Cardiac fibroblast (primary cell): ENCODE data around the gene PIAS3.

Experiments used
- DNase-seq, 2 donors: peaks; one replicate each; pipeline versions ENCODE4 v3.0.0 to v3.0.0-alpha.2; 2010; ENCODE audit warnings: low read depth in 2 of 2
- H3K4me3 ChIP-seq, 2 donors: replicated peaks in 1 of 2; 1 replicate in 1 of 2; 2 replicates in 1 of 2; pipeline ENCODE4 v1.5.1; 2011; ENCODE audit warnings: low read depth in 2 of 2, low read length in 2 of 2, mild to moderate bottlenecking in 2 of 2, moderate library complexity in 1 of 2
- CTCF ChIP-seq: IDR thresholded peaks from one replicate; pipeline ENCODE4 v1.5.1; 2011; ENCODE audit warnings: low read depth, mild to moderate bottlenecking, low read length, inconsistent platforms

The PIAS3 gene

GRCh38 chr1:145887631-145888030 is 28.8 kb upstream of the PIAS3 start:
- no peak for DNase-seq
- H3K4me3 ChIP-seq = no peak overlapping the region
- no peak for TF ChIP-seq CTCF

GRCh38 chr1:145886816-145887215 is 27.9 kb upstream of the PIAS3 start:
- no peak for TF ChIP-seq CTCF
- no peak overlapping the region for H3K4me3 ChIP-seq
- no peak for DNase-seq

GRCh38 chr1:145886390-145886789 is 27.5 kb upstream of the PIAS3 start:
- no peak for DNase-seq
- peak overlapping the region; percentile 64 to 67 for H3K4me3 ChIP-seq
- no peak for TF ChIP-seq CTCF

GRCh38 chr1:145885738-145886287 is 26.9 kb upstream of the PIAS3 start, which contains the start of gene ANKRD35:
TSS of gene ANKRD35 (minus strand) at chr1:145885866. CDS start at chr1:145885758, 108 bp downstream.
- peak; percentile 59 to 65 for DNase-seq
- H3K4me3 ChIP-seq = peak within 1 kb of the TSS; percentile 64 to 67
- no peak for TF ChIP-seq CTCF

- H3K4me3 ChIP-seq = peak overlapping the region in 1 of 2 donors; percentile 64
- DNase-seq = peak; percentile 65 to 85
- TF ChIP-seq CTCF = no peak
Observed at GRCh38 chr1:145884675-145885074, 25.8 kb upstream of the PIAS3 start.

GRCh38 chr1:145879775-145880174 is 20.9 kb upstream of the PIAS3 start:
- no peak overlapping the region for H3K4me3 ChIP-seq
- DNase-seq = no peak

More at GRCh38 chr1:145879775-145880174, 20.9 kb upstream of the PIAS3 start:
- no peak for TF ChIP-seq CTCF
